WTC11 (cell line): ENCODE measurements around the gene TXNDC2.

ENCODE experiments used
- ATF6 ChIP-seq: sonication (generic); formaldehyde crosslinking; IDR thresholded peaks from 2 replicates; pipeline ENCODE4 v1.8.1; 2023; ENCODE audit warnings: mild to moderate bottlenecking, missing genetic modification reagents
- CBFB ChIP-seq: sonication (generic); formaldehyde crosslinking; IDR thresholded peaks from 2 replicates; pipeline ENCODE4 v1.8.1; 2022; ENCODE audit warnings: mild to moderate bottlenecking, low read depth, missing genetic modification reagents
- CREB1 ChIP-seq: sonication (generic); formaldehyde crosslinking; IDR thresholded peaks from 2 replicates; pipeline ENCODE4 v1.8.0; 2023; ENCODE audit warnings: mild to moderate bottlenecking, missing genetic modification reagents
- CTCF ChIP-seq: fragments of 200-600 bp; IDR thresholded peaks from 2 replicates; pipeline ENCODE4 v1.8.0; 2022; ENCODE audit warnings: antibody characterized with exemption
- FOXJ3 ChIP-seq: sonication (generic); formaldehyde crosslinking; IDR thresholded peaks from 2 replicates; pipeline ENCODE4 v1.9.0; 2021; ENCODE audit warnings: missing genetic modification reagents, mild to moderate bottlenecking, borderline replicate concordance
- NFE2L1 ChIP-seq: sonication (generic); formaldehyde crosslinking; IDR thresholded peaks from 2 replicates; pipeline ENCODE4 v1.8.1; 2023; ENCODE audit warnings: missing genetic modification reagents
- NR1H2 ChIP-seq: sonication (generic); formaldehyde crosslinking; IDR thresholded peaks from 2 replicates; pipeline ENCODE4 v1.9.0; 2021; ENCODE audit warnings: mild to moderate bottlenecking, moderate library complexity, missing genetic modification reagents
- NR2C2 ChIP-seq: sonication (generic); formaldehyde crosslinking; IDR thresholded peaks from 2 replicates; pipeline ENCODE4 v1.8.0; 2022; ENCODE audit warnings: mild to moderate bottlenecking, missing genetic modification reagents
- RELA ChIP-seq: sonication (generic); formaldehyde crosslinking; IDR thresholded peaks from 2 replicates; pipeline ENCODE4 v1.8.1; 2022; ENCODE audit warnings: missing genetic modification reagents, mild to moderate bottlenecking, borderline replicate concordance
- SMAD4 ChIP-seq: sonication (generic); formaldehyde crosslinking; IDR thresholded peaks from 2 replicates; pipeline ENCODE4 v1.8.0; 2022; ENCODE audit warnings: mild to moderate bottlenecking, missing genetic modification reagents

GRCh38 chr18:9918016-9918680, 32.4 kb downstream of the TXNDC2 start:
- TF ChIP-seq CTCF (no peak), ATF6 (no peak), RELA (CRISPR knock-in tag) (no peak), SMAD4 (CRISPR knock-in tag) (no peak), CBFB (CRISPR knock-in tag) (no peak), CREB1 (no peak), FOXJ3 (no peak), NR1H2 (CRISPR knock-in tag) (no peak), NR2C2 (no peak), NFE2L1 (CRISPR knock-in tag) (no peak)
